HCT116 (cell line): ENCODE measurements around the gene YBX1. TPM values are rescaled to one million over a fixed set of nuclear protein-coding genes. Genes with fewer than 3 reads are reported as not detected.

Source experiments
- ATAC-seq: fragments of 200-7000 bp; cut with Tn5 transposase; 2 replicates; pipeline ENCODE4 v1.9.1; 2020; ENCODE audit warnings: mild to moderate bottlenecking, moderate library complexity
- BruUV-seq: library from RNA; stranded (reverse); fragments of 400-500 nt; replicated peaks from 2 replicates; lab custom pipeline; 2021; lab: Mats Ljungman, UMichigan
- CTCF ChIA-PET: fragments of 300-600 bp; sonication (Branson Sonifier 250); formaldehyde crosslinking; loops from one replicate; lab custom pipeline; 2021; ENCODE audit warnings: antibody characterized with exemption; lab: Charles Lee
- POLR2A ChIA-PET: fragments of 300-600, 350-600 bp; sonication (Branson Sonifier 250); formaldehyde crosslinking; loops from one replicate; lab custom pipeline; 2021; ENCODE audit warnings: antibody characterized with exemption; lab: Charles Lee
- RAD21 ChIA-PET, 2 experiments: fragments of 300-600 bp; sonication (Branson Sonifier 250); formaldehyde crosslinking; loops; one replicate each; lab custom pipeline; 2023; ENCODE audit warnings: low total read pairs in 2 of 2; ENCODE audit not compliant: uncharacterized antibody in 2 of 2, unreplicated experiment in 2 of 2, low non-redundant PET in 1 of 2; lab: Charles Lee
- DNase-seq: peaks from one replicate; pipeline ENCODE4 v3.0.0-alpha.2; 2010; ENCODE audit warnings: low read depth, low spot score
- H2AFZ ChIP-seq: fragments of 200-600 bp; shearing (Covaris generic), sonication (generic); 2 replicates; pipeline ENCODE4 v1.6.1; 2017; ENCODE audit warnings: low read depth, mixed run types, mixed read lengths, antibody characterized with exemption, low read length; ENCODE audit not compliant: poor library complexity, severe bottlenecking
- H3K27ac ChIP-seq: 2 replicates; pipeline ENCODE4 v1.5.1; 2012; ENCODE audit warnings: low read depth, low read length
- H3K27me3 ChIP-seq: fragments of 200-600 bp; sonication (generic); 2 replicates; pipeline ENCODE4 v1.6.1; 2016; ENCODE audit warnings: mixed run types, low read length, mixed read lengths; ENCODE audit not compliant: insufficient read depth
- H3K36me3 ChIP-seq, 2 experiments: fragments of 200-500 bp in 1 of 2; fragments of 200-600 bp in 1 of 2; sonication (Bioruptor generic) in 1 of 2; sonication (generic) in 1 of 2; 2 replicates each; pipeline versions ENCODE4 v1.5.1 to v1.6.1; 2014 to 2016; ENCODE audit warnings: low read length in 2 of 2, inconsistent platforms in 1 of 2, mixed read lengths in 1 of 2, mixed run types in 1 of 2; ENCODE audit not compliant: insufficient read depth in 2 of 2, control insufficient read depth in 1 of 2
- H3K4me1 ChIP-seq, 2 experiments: fragments of 200-600 bp in 1 of 2; sonication (generic) in 1 of 2; 2 replicates each; pipeline versions ENCODE4 v1.5.1 to v1.6.1; 2012 to 2017; ENCODE audit warnings: low read length in 2 of 2, inconsistent platforms in 1 of 2, mild to moderate bottlenecking in 1 of 2, mixed read lengths in 1 of 2, mixed run types in 1 of 2, moderate library complexity in 1 of 2; ENCODE audit not compliant: insufficient read depth in 2 of 2, control insufficient read depth in 1 of 2
- H3K4me2 ChIP-seq: fragments of 200-600 bp; sonication (generic); 2 replicates; pipeline ENCODE4 v1.6.1; 2017; ENCODE audit warnings: mixed run types, low read length, mixed read lengths
- H3K4me3 ChIP-seq, 2 experiments: fragments of 200-600 bp in 1 of 2; sonication (generic) in 1 of 2; replicated peaks in 1 of 2; 2 replicates each; pipeline ENCODE4 v1.5.1; 2011 to 2016; ENCODE audit warnings: low read length in 2 of 2, control low read depth in 1 of 2, low read depth in 1 of 2, mild to moderate bottlenecking in 1 of 2, mixed read lengths in 1 of 2, mixed run types in 1 of 2
- H3K79me2 ChIP-seq: fragments of 200-600 bp; sonication (generic); 2 replicates; pipeline ENCODE4 v1.6.1; 2017; ENCODE audit warnings: mild to moderate bottlenecking, mixed run types, low read length, moderate library complexity, mixed read lengths; ENCODE audit not compliant: insufficient read depth
- H3K9ac ChIP-seq: fragments of 200-600 bp; sonication (generic); 2 replicates; pipeline ENCODE4 v1.6.1; 2016; ENCODE audit warnings: low read length, mixed read lengths
- H3K9me2 ChIP-seq: fragments of 200-600 bp; sonication (generic), shearing (Covaris generic); 2 replicates; pipeline ENCODE4 v1.6.1; 2017; ENCODE audit warnings: mixed run types, mild to moderate bottlenecking, moderate library complexity; ENCODE audit not compliant: insufficient read depth
- H3K9me3 ChIP-seq, 2 experiments: fragments of 200-500 bp in 1 of 2; fragments of 200-600 bp in 1 of 2; sonication (Bioruptor generic) in 1 of 2; sonication (generic) in 1 of 2; 2 replicates each; pipeline ENCODE4 v1.6.1; 2014 to 2017; ENCODE audit warnings: low read length in 2 of 2, mixed read lengths in 2 of 2, inconsistent platforms in 1 of 2, low read depth in 1 of 2, mild to moderate bottlenecking in 1 of 2, mixed run types in 1 of 2, moderate library complexity in 1 of 2; ENCODE audit not compliant: control insufficient read depth in 1 of 2, insufficient read depth in 1 of 2
- H4K20me1 ChIP-seq: fragments of 200-600 bp; sonication (generic), shearing (Covaris generic); 2 replicates; pipeline ENCODE4 v1.6.1; 2017; ENCODE audit warnings: mixed run types, mild to moderate bottlenecking, moderate library complexity; ENCODE audit not compliant: insufficient read depth
- CEBPB ChIP-seq: IDR thresholded peaks from 2 replicates; pipeline ENCODE4 v1.6.1; 2012; ENCODE audit warnings: low read depth
- CTCF ChIP-seq, 3 experiments: fragments of 200-600 bp in 1 of 3; sonication (generic) in 1 of 3; IDR thresholded peaks in 2 of 3; conservative IDR thresholded peaks in 1 of 3; 2 replicates each; pipeline ENCODE4 v1.5.1; 2012 to 2017; ENCODE audit warnings: low read depth in 2 of 3, low read length in 2 of 3, antibody characterized with exemption in 1 of 3, borderline replicate concordance in 1 of 3, control low read depth in 1 of 3, mild to moderate bottlenecking in 1 of 3, mixed read lengths in 1 of 3, mixed run types in 1 of 3, moderate library complexity in 1 of 3; ENCODE audit not compliant: insufficient read depth in 1 of 3
- EZH2 ChIP-seq: fragments of 200-600 bp; sonication (generic); IDR thresholded peaks from 2 replicates; pipeline ENCODE4 v1.6.1; 2017; ENCODE audit warnings: antibody characterized with exemption, mixed run types
- EZH2phosphoT487 ChIP-seq: fragments of 200-600 bp; IDR thresholded peaks from 2 replicates; pipeline ENCODE4 v1.6.1; 2018; ENCODE audit warnings: antibody characterized with exemption, borderline replicate concordance
- FOSL1 ChIP-seq: IDR thresholded peaks from 2 replicates; pipeline ENCODE4 v1.6.1; 2012; ENCODE audit warnings: low read depth
- MAX ChIP-seq: IDR thresholded peaks from 2 replicates; pipeline ENCODE4 v1.6.1; 2012
- POLR2AphosphoS5 ChIP-seq: IDR thresholded peaks from 2 replicates; pipeline ENCODE4 v1.6.1; 2011; ENCODE audit warnings: mild to moderate bottlenecking, low read depth, low read length, moderate library complexity
- RAD21 ChIP-seq: IDR thresholded peaks from 2 replicates; pipeline ENCODE4 v1.6.1; 2012; ENCODE audit warnings: low read depth, mild to moderate bottlenecking
- REST ChIP-seq: IDR thresholded peaks from 2 replicates; pipeline ENCODE4 v1.6.1; 2012; ENCODE audit warnings: low read depth
- SIN3A ChIP-seq: IDR thresholded peaks from 2 replicates; pipeline ENCODE4 v1.6.1; 2012; ENCODE audit warnings: low read depth
- SP1 ChIP-seq: IDR thresholded peaks from 2 replicates; pipeline ENCODE4 v1.6.1; 2012; ENCODE audit warnings: low read depth
- SRF ChIP-seq: IDR thresholded peaks from 2 replicates; pipeline ENCODE4 v1.6.1; 2012; ENCODE audit warnings: low read depth
- TCF7L2 ChIP-seq: IDR thresholded peaks from 2 replicates; pipeline ENCODE4 v1.7.0; 2011; ENCODE audit warnings: borderline replicate concordance, inconsistent platforms; ENCODE audit not compliant: insufficient read depth, insufficient read length; ENCODE audit errors: extremely low read depth
- YY1 ChIP-seq: IDR thresholded peaks from 2 replicates; pipeline ENCODE4 v1.6.1; 2011; ENCODE audit warnings: low read length, low read depth, moderate library complexity, mild to moderate bottlenecking; ENCODE audit not compliant: insufficient replicate concordance; ENCODE audit errors: extremely low read depth
- ZBTB33 ChIP-seq: IDR thresholded peaks from 2 replicates; pipeline ENCODE4 v1.6.1; 2011; ENCODE audit warnings: mild to moderate bottlenecking, low read length, moderate library complexity; ENCODE audit not compliant: insufficient replicate concordance; ENCODE audit errors: extremely low read depth
- intact Hi-C: fragments of 100-400 bp; cut with micrococcal nuclease; formaldehyde crosslinking; loops from 2 replicates; pipeline ENCODE4 v1.10.0; 2022
- total RNA-seq: library from RNA; stranded (reverse); gene quantifications from one replicate; pipeline ENCODE4 v1.2.1, GENCODE V29; 2021; ENCODE audit not compliant: unreplicated experiment

YBX1 gene
- total RNA-seq, 1 experiment from 2014 or later, result 1,009 TPM

- no peak overlapping the region for H3K4me3 ChIP-seq
- H3K79me2 ChIP-seq, result no peaks in the 10 kb centered on the region
- ATAC-seq, result no peak
- intact Hi-C loops, result no loop called here
- no peaks in the 10 kb centered on the region for H3K27me3 ChIP-seq
- ChIA-PET RAD21 (no interaction called here), CTCF (interaction anchor here (1.0 kb wide), 1 partner anchor 15 kb away, joined by 3 read pairs; the partner anchor contains the start of genes C1orf50 and P3H1)
- no peaks in the 10 kb centered on the region for H3K9me3 ChIP-seq
- H3K9me2 ChIP-seq, result no peaks in the 10 kb centered on the region
- peaks cover 14 to 42% of the 10 kb centered on the region in 2 experiments; a peak in 3 of 4 replicates for H3K36me3 ChIP-seq
- H2AFZ ChIP-seq, result no peak overlapping the region
- H3K27ac ChIP-seq, result no peak overlapping the region
- no peak for TF ChIP-seq TCF7L2
- TF ChIP-seq SIN3A, result no peak
- TF ChIP-seq CEBPB, result no peak
- TF ChIP-seq RAD21, result no peak
- no peak for TF ChIP-seq REST
- no peak for TF ChIP-seq POLR2AphosphoS5
- TF ChIP-seq FOSL1, result no peak
- no peak for TF ChIP-seq MAX
- TF ChIP-seq SP1, result no peak
- TF ChIP-seq EZH2, result no peak
- no peak for TF ChIP-seq CTCF (IDR thresholded peaks at IDR 0.05 in 2 of 3, conservative IDR thresholded peaks at IDR 0.05 in 1 of 3; ENCODE audit: borderline replicate concordance in 1 of 3, insufficient read depth in 1 of 3, low read depth in 2 of 3, low read length in 2 of 3)
- no peak for TF ChIP-seq SRF
- TF ChIP-seq YY1, result no peak
- no peak for TF ChIP-seq EZH2phosphoT487
- no peak for TF ChIP-seq ZBTB33
- TF ChIP-seq, all 23 proteins: peak for 0
- Histone ChIP-seq H3K4me2 (no peak overlapping the region), H4K20me1 (no peaks in the 10 kb centered on the region), H3K9ac (no peak overlapping the region), H3K4me1 (0 out of 4 replicates have a peak, but pooled peaks cover 0 to 5% of the 10 kb centered on the region in 2 experiments)
- DNase-seq, result no peak
- POLR2A ChIA-PET, result no interaction called here
- no TSS peak for BruUV-seq
Observed at GRCh38 chr1:42752284-42752683, 70.1 kb downstream of the YBX1 start.
